ENCODE measurements around the gene TNXB. TPM values are rescaled to one million over a fixed set of nuclear protein-coding genes. Genes with fewer than 3 reads are reported as not detected.
A peak's percentile ranks its signal among the peaks of the same experiment; 100 is the strongest.

The TNXB gene
- total and polyA plus RNA-seq, 9 of the 15 experiments (the other 6 are each of a cell fraction or from before 2014, with no cell fraction given): 0.14 to 28.1 (median 12.4) TPM

GRCh38 chr6:32127717-32128592 lies 18.8 kb upstream of the TNXB start, which contains the start of gene ATF6B (continued):
- TF ChIP-seq SIN3A (IDR thresholded peaks at IDR 0.05; ENCODE audit: borderline replicate concordance in 2 of 2, control insufficient read depth in 1 of 2, low read depth in 2 of 2, low read length in 2 of 2) (peak in 1 of 2 experiments; percentile 31; a peak in 1 of 4 replicates), ATF1 (CRISPR knock-in tag; IDR thresholded peaks at IDR 0.05) (no peak), ATF1 (tag; IDR thresholded peaks at IDR 0.05) (peak; percentile 93), TAF1 (IDR thresholded peaks at IDR 0.05; ENCODE audit: control insufficient read depth, extremely low read depth, insufficient read depth, low read length, severe bottlenecking) (peak; percentile 78), POLR2B (IDR thresholded peaks at IDR 0.05; ENCODE audit: low read depth, partially characterized antibody) (peak; percentile 81), CBFA2T2 (conservative IDR thresholded peaks at IDR 0.05) (peak; percentile 28; the same call in 1 of the 2 replicates), ZNF696 (CRISPR knock-in tag; conservative IDR thresholded peaks at IDR 0.05) (no peak), RBFOX2 (IDR thresholded peaks at IDR 0.05; ENCODE audit: low read depth, low read length) (peak; percentile 81), HNRNPK (IDR thresholded peaks at IDR 0.05; ENCODE audit: low read depth, low read length, poor library complexity, severe bottlenecking) (no peak), ZC3H4 (CRISPR knock-in tag; IDR thresholded peaks at IDR 0.05; ENCODE audit: borderline replicate concordance) (no peak), HMG20B (CRISPR knock-in tag; IDR thresholded peaks at IDR 0.05) (no peak), TAF7 (tag; IDR thresholded peaks at IDR 0.05) (peak; percentile 89), ID3 (CRISPR knock-in tag; IDR thresholded peaks at IDR 0.05) (no peak), ID3 (tag; IDR thresholded peaks at IDR 0.05) (no peak), GABPB2 (CRISPR knock-in tag; conservative IDR thresholded peaks at IDR 0.05) (no peak), TCF7 (IDR thresholded peaks at IDR 0.05; ENCODE audit: borderline replicate concordance) (no peak), GTF2A2 (tag; IDR thresholded peaks at IDR 0.05) (no peak), ZNF407 (IDR thresholded peaks at IDR 0.05; ENCODE audit: low read depth) (no peak)
- TF ChIP-seq, protein P1, sequence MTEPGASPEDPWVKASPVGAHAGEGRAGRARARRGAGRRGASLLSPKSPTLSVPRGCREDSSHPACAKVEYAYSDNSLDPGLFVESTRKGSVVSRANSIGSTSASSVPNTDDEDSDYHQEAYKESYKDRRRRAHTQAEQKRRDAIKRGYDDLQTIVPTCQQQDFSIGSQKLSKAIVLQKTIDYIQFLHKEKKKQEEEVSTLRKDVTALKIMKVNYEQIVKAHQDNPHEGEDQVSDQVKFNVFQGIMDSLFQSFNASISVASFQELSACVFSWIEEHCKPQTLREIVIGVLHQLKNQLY (CRISPR knock-in tag; conservative IDR thresholded peaks at IDR 0.05): no peak

All from K562 (cell line).